ENCODE measurements around the gene FAM151B. TPM values are rescaled to one million over a fixed set of nuclear protein-coding genes. Genes with fewer than 3 reads are reported as not detected.

Gene FAM151B
- total RNA-seq, 1 experiment from 2014 or later = 2.4 TPM

- no peaks in the 10 kb centered on the region for H3K9me3 Mint-ChIP-seq (ENCODE audit: unreplicated experiment)
- H3K4me3 ChIP-seq (ENCODE audit: low read depth, low read length) = no peak overlapping the region
- H3K27me3 Mint-ChIP-seq (ENCODE audit: insufficient read depth, unreplicated experiment) = peaks cover 3% of the 10 kb centered on the region
- intact Hi-C loops (cut with micrococcal nuclease; ENCODE audit: unreplicated experiment) = loop anchor here (10.0 kb wide), 1 partner anchor 107 kb away; the partner anchor contains the start of gene FAM151B
- BruUV-seq (replicated peaks) = no TSS peak
- no peak overlapping the region for H3K4me3 Mint-ChIP-seq (ENCODE audit: unreplicated experiment)
- H3K27ac Mint-ChIP-seq (ENCODE audit: unreplicated experiment) = no peak overlapping the region
- H3K27me3 ChIP-seq (replicated peaks; ENCODE audit: control insufficient read depth, insufficient read depth, low read length) = no peaks in the 10 kb centered on the region
- H3K9me3 ChIP-seq = no peaks in the 10 kb centered on the region
- ChIA-PET CTCF (no interaction called here), POLR2A (interaction anchor here (0.6 kb wide), 1 partner anchor 44 kb away, joined by 3 read pairs; no protein-coding TSS in a partner anchor)
- H3K4me1 Mint-ChIP-seq (ENCODE audit: low read depth, unreplicated experiment) = peaks cover 11% of the 10 kb centered on the region
- DNase-seq = no peak
- H3K4me1 ChIP-seq = no peaks in the 10 kb centered on the region
- no peak for TF ChIP-seq CTCF (IDR thresholded peaks at IDR 0.05; ENCODE audit: insufficient read depth in 1 of 2, low read depth in 1 of 2, low read length in 1 of 2, severe bottlenecking in 1 of 2, unreplicated experiment in 1 of 2)
- H3K36me3 ChIP-seq (ENCODE audit: control insufficient read depth, insufficient read depth, low read length) = no peaks in the 10 kb centered on the region
- no peaks in the 10 kb centered on the region for H3K36me3 Mint-ChIP-seq (ENCODE audit: insufficient read depth, unreplicated experiment)
Measured at GRCh38 chr5:80592105-80592504, 104.2 kb downstream of the FAM151B start.

Other genes with a start within 250 kb of the FAM151B start
- 225 and 226 TPM in 2 replicates for gene SERINC5, start 232.1 kb upstream of the FAM151B start, total RNA-seq (2022)
- not detected in 2 replicates for gene SPZ1, start 168.1 kb upstream of the FAM151B start, total RNA-seq (2022)
- gene ZFYVE16, start 80.0 kb upstream of the FAM151B start, total RNA-seq (2022) = 46.9 and 50.2 TPM in 2 replicates
- gene ANKRD34B, start 82.2 kb downstream of the FAM151B start, total RNA-seq (2022) = 0.07 TPM in 1 of 2 replicates, not detected in the other
- 15.9 and 17.1 TPM in 2 replicates for gene MSH3, start 166.6 kb downstream of the FAM151B start, total RNA-seq (2022)
- gene DHFR, start 166.9 kb downstream of the FAM151B start, total RNA-seq (2022) = 57.2 and 59.2 TPM in 2 replicates

Data from Caco-2 (cell line).